HepG2 (cell line): ENCODE data around the gene KATNB1. TPM values are rescaled to one million over a fixed set of nuclear protein-coding genes. Genes with fewer than 3 reads are reported as not detected.

ENCODE experiments used
- CBX5 ChIP-seq: sonication (generic); formaldehyde crosslinking; IDR thresholded peaks from 2 replicates; pipeline ENCODE4 v1.4.0; 2020; ENCODE audit warnings: missing genetic modification reagents, borderline replicate concordance
- CHD2 ChIP-seq: IDR thresholded peaks from 2 replicates; pipeline ENCODE4 v1.6.1; 2011; ENCODE audit warnings: low read depth, low read length, improper control_type of control experiment
- FOXJ3 ChIP-seq: sonication (generic); formaldehyde crosslinking; IDR thresholded peaks from 2 replicates; pipeline ENCODE4 v1.4.0; 2020; ENCODE audit warnings: missing genetic modification reagents, mild to moderate bottlenecking, borderline replicate concordance
- JUN ChIP-seq: sonication (generic); formaldehyde crosslinking; IDR thresholded peaks from 2 replicates; pipeline ENCODE4 v1.4.0; 2020; ENCODE audit warnings: mild to moderate bottlenecking, missing genetic modification reagents
- LRRFIP1 ChIP-seq: sonication (generic); formaldehyde crosslinking; conservative IDR thresholded peaks from 2 replicates; pipeline ENCODE4 v1.4.0; 2020; ENCODE audit warnings: missing genetic modification reagents
- NONO ChIP-seq, 2 experiments: fragments of 450-650 bp in 1 of 2; sonication (generic) in 1 of 2; formaldehyde crosslinking in 1 of 2; IDR thresholded peaks in 1 of 2; conservative IDR thresholded peaks in 1 of 2; 2 replicates each; pipeline versions ENCODE4 v1.6.1 to v1.8.0; 2017 to 2022; ENCODE audit warnings: mild to moderate bottlenecking in 1 of 2, missing genetic modification reagents in 1 of 2, moderate library complexity in 1 of 2
- NR2F2 ChIP-seq: IDR thresholded peaks from 2 replicates; pipeline ENCODE4 v1.6.1; 2012; ENCODE audit warnings: low read depth, inconsistent platforms, borderline replicate concordance
- PAF1 ChIP-seq: IDR thresholded peaks from 2 replicates; pipeline ENCODE4 v1.6.1; 2016; ENCODE audit warnings: missing genetic modification reagents, missing compliant biosample characterization
- POLR2AphosphoS5 ChIP-seq: IDR thresholded peaks from 2 replicates; pipeline ENCODE4 v1.6.1; 2012; ENCODE audit warnings: low read depth, low read length
- PRDM4 ChIP-seq: sonication (generic); formaldehyde crosslinking; IDR thresholded peaks from 2 replicates; pipeline ENCODE4 v1.9.0; 2021; ENCODE audit warnings: missing genetic modification reagents, borderline replicate concordance
- PRMT3 ChIP-seq: sonication (generic); formaldehyde crosslinking; IDR thresholded peaks from 2 replicates; pipeline ENCODE4 v1.8.1; 2022; ENCODE audit warnings: low read depth, mild to moderate bottlenecking, moderate library complexity, missing genetic modification reagents, borderline replicate concordance
- RNF219 ChIP-seq: sonication (generic); formaldehyde crosslinking; IDR thresholded peaks from 2 replicates; pipeline ENCODE4 v1.5.0; 2020; ENCODE audit warnings: mild to moderate bottlenecking, missing genetic modification reagents
- SKI ChIP-seq: fragments of 450-650 bp; IDR thresholded peaks from one replicate; pipeline ENCODE4 v1.6.1; 2018; ENCODE audit warnings: mild to moderate bottlenecking; ENCODE audit not compliant: partially characterized antibody
- SNAPC2 ChIP-seq: sonication (generic); formaldehyde crosslinking; IDR thresholded peaks from 2 replicates; pipeline ENCODE4 v1.8.1; 2022; ENCODE audit warnings: mild to moderate bottlenecking, missing genetic modification reagents
- SUZ12 ChIP-seq: fragments of 150-350 bp; IDR thresholded peaks from 2 replicates; pipeline ENCODE4 v1.6.1; 2014; ENCODE audit warnings: low read depth, low read length
- TCF7L2 ChIP-seq: IDR thresholded peaks from 2 replicates; pipeline ENCODE4 v1.6.1; 2011; ENCODE audit warnings: mild to moderate bottlenecking, low read depth, low read length, moderate library complexity
- TOE1 ChIP-seq: sonication (generic); formaldehyde crosslinking; IDR thresholded peaks from 2 replicates; pipeline ENCODE4 v1.4.0; 2020; ENCODE audit warnings: mild to moderate bottlenecking, missing genetic modification reagents
- ZNF24 ChIP-seq: fragments of 450-650 bp; IDR thresholded peaks from 2 replicates; pipeline ENCODE4 v1.6.1; 2017; ENCODE audit warnings: antibody characterized with exemption, mild to moderate bottlenecking
- ZNF329 ChIP-seq: sonication (generic); formaldehyde crosslinking; IDR thresholded peaks from 2 replicates; pipeline ENCODE4 v1.9.0; 2021; ENCODE audit warnings: low read depth, mild to moderate bottlenecking, missing genetic modification reagents
- ZNF367 ChIP-seq: sonication (generic); formaldehyde crosslinking; IDR thresholded peaks from 2 replicates; pipeline ENCODE4 v1.4.0; 2020; ENCODE audit warnings: missing genetic modification reagents, borderline replicate concordance
- ZNF547 ChIP-seq: sonication (generic); formaldehyde crosslinking; IDR thresholded peaks from 2 replicates; pipeline ENCODE4 v1.5.1; 2020; ENCODE audit warnings: mild to moderate bottlenecking, missing genetic modification reagents
- ZNF615 ChIP-seq: sonication (generic); formaldehyde crosslinking; IDR thresholded peaks from 2 replicates; pipeline ENCODE4 v1.5.0; 2020; ENCODE audit warnings: mild to moderate bottlenecking, missing genetic modification reagents, borderline replicate concordance
- ZNF703 ChIP-seq: sonication (generic); formaldehyde crosslinking; IDR thresholded peaks from 2 replicates; pipeline ENCODE4 v1.5.1; 2020; ENCODE audit warnings: missing genetic modification reagents, mild to moderate bottlenecking, moderate library complexity, borderline replicate concordance
- ZNF788 ChIP-seq: sonication (generic); formaldehyde crosslinking; IDR thresholded peaks from 2 replicates; pipeline ENCODE4 v1.5.0; 2020; ENCODE audit warnings: mild to moderate bottlenecking, missing genetic modification reagents, borderline replicate concordance
- ZNF83 ChIP-seq: sonication (generic); formaldehyde crosslinking; IDR thresholded peaks from 2 replicates; pipeline ENCODE4 v1.4.0; 2020; ENCODE audit warnings: missing genetic modification reagents, mild to moderate bottlenecking, borderline replicate concordance
- polyA plus RNA-seq, 8 experiments: library from polyadenylated mRNA; depleted of rRNA in 3 of 8; stranded (reverse) in 7 of 8; unstranded in 1 of 8; fragments of >200 nt; fragmentation: Illumina TruSeq in 4 of 8; extraction: Trizol in 4 of 8; gene quantifications; 2 replicates each; pipeline versions ENCODE4 v1.2.1 to v1.2.3, GENCODE V29; 2011 to 2016; ENCODE audit warnings: low read depth in 4 of 8, missing spikeins in 1 of 8, mixed read lengths in 1 of 8; ENCODE audit not compliant: insufficient read depth in 1 of 8
- total RNA-seq, 5 experiments: library from RNA; depleted of rRNA; stranded (reverse); fragments of >200 nt; fragmentation: Illumina TruSeq; extraction: Trizol; gene quantifications; 2 replicates each; pipeline ENCODE4 v1.2.3, GENCODE V29; 2016; ENCODE audit warnings: low read depth in 1 of 5

The KATNB1 gene
- total and polyA plus RNA-seq, 2 of the 13 experiments (the other 11 are each of a cell fraction or from before 2014, with no cell fraction given) = 31.5 to 43.5 TPM

GRCh38 chr16:57757326-57757786 lies 21.8 kb downstream of the KATNB1 start (continued):
- no peak for TF ChIP-seq LRRFIP1 (CRISPR knock-in tag)
- no peak for TF ChIP-seq ZNF329
- no peak for TF ChIP-seq ZNF615
- no peak for TF ChIP-seq ZNF367
- TF ChIP-seq ZNF703 = no peak
- TF ChIP-seq TCF7L2 = no peak
- TF ChIP-seq SUZ12 = no peak
- no peak for TF ChIP-seq NONO (IDR thresholded peaks at IDR 0.05)
- TF ChIP-seq NONO (CRISPR knock-in tag; conservative IDR thresholded peaks at IDR 0.05) = peak; percentile 81
- no peak for TF ChIP-seq ZNF83 (CRISPR knock-in tag)
- TF ChIP-seq SNAPC2 (CRISPR knock-in tag) = 0 out of 2 replicates have a peak, but pooled peaks have one; percentile 29
- TF ChIP-seq RNF219 = no peak
- TF ChIP-seq POLR2AphosphoS5 = no peak
- TF ChIP-seq ZNF788 (CRISPR knock-in tag) = peak; percentile 75; the same call in 1 of the 2 replicates
- TF ChIP-seq PRDM4 = no peak
- TF ChIP-seq ZNF24 = no peak
- TF ChIP-seq CBX5 (CRISPR knock-in tag) = no peak; the same call in 1 of the 2 replicates
- TF ChIP-seq SKI = no peak
- TF ChIP-seq PRMT3 = no peak
- no peak for TF ChIP-seq JUN
- TF ChIP-seq NR2F2 = no peak
- TF ChIP-seq TOE1 (CRISPR knock-in tag) = no peak
- no peak for TF ChIP-seq ZNF547 (CRISPR knock-in tag)
- 0 out of 2 replicates have a peak, but pooled peaks have one; percentile 36 for TF ChIP-seq PAF1
- no peak for TF ChIP-seq FOXJ3 (CRISPR knock-in tag)
- TF ChIP-seq CHD2 = no peak
